Stimulated activated naive CD8-positive, alpha-beta T cell treated with anti-CD3 and anti-CD28 coated beads, Interleukin-15, Interleukin-2, amounts not matched to agents 100 ng/mL and 50 ng/mL, for 24 hours (primary cell): ENCODE results near the gene PLGRKT.
"Not testable (repeated sequence)": the region's sequence is repeated elsewhere in the genome, so short reads cannot be mapped to it uniquely, and the experiment has no call there.

Experiments
- H3K27ac Mint-ChIP-seq: one replicate; pipeline ENCODE4 v1.8.0; 2021; ENCODE audit warnings: mild to moderate bottlenecking, mixed read lengths
- H3K27me3 Mint-ChIP-seq: one replicate; pipeline ENCODE4 v1.8.0; 2021; ENCODE audit warnings: mixed read lengths
- H3K36me3 Mint-ChIP-seq: one replicate; pipeline ENCODE4 v1.8.0; 2021; ENCODE audit warnings: low read depth, mixed read lengths
- H3K4me1 Mint-ChIP-seq: one replicate; pipeline ENCODE4 v1.8.0; 2021; ENCODE audit warnings: low read depth, mixed read lengths
- H3K4me3 Mint-ChIP-seq: one replicate; pipeline ENCODE4 v1.8.0; 2021; ENCODE audit warnings: mild to moderate bottlenecking, mixed read lengths
- H3K9me3 Mint-ChIP-seq: one replicate; pipeline ENCODE4 v1.8.0; 2021; ENCODE audit warnings: mixed read lengths

PLGRKT gene

GRCh38 chr9:5354184-5354583, 83.5 kb downstream of the PLGRKT start:
- H3K27me3 Mint-ChIP-seq = no peaks in the 10 kb centered on the region
- no peak overlapping the region for H3K27ac Mint-ChIP-seq
- peaks cover 24% of the 10 kb centered on the region for H3K4me1 Mint-ChIP-seq
- no peak overlapping the region for H3K4me3 Mint-ChIP-seq
- H3K36me3 Mint-ChIP-seq = peaks cover 22% of the 10 kb centered on the region
- H3K9me3 Mint-ChIP-seq = peaks cover 9% of the 10 kb centered on the region

GRCh38 chr9:5352637-5353248, 85.0 kb downstream of the PLGRKT start:
- Mint-ChIP-seq H3K4me3 (no peak overlapping the region), H3K36me3 (peaks cover 14% of the 10 kb centered on the region), H3K27ac (no peak overlapping the region), H3K9me3 (peaks cover 6% of the 10 kb centered on the region), H3K27me3 (no peaks in the 10 kb centered on the region), H3K4me1 (peaks cover 24% of the 10 kb centered on the region)

GRCh38 chr9:5338992-5339981, 98.4 kb downstream of the PLGRKT start, which contains the start of gene RLN1:
TSS of gene RLN1 (minus strand) at chr9:5339876. CDS start at chr9:5339746, 130 bp downstream.
- peak within 1 kb of the TSS; percentile 67 for H3K27ac Mint-ChIP-seq
- not testable (repeated sequence) for H3K9me3 Mint-ChIP-seq, H3K27me3 Mint-ChIP-seq, H3K36me3 Mint-ChIP-seq
- H3K4me3 Mint-ChIP-seq = peak within 1 kb of the TSS; percentile 73
- peaks cover 27% of the 10 kb centered on the region for H3K4me1 Mint-ChIP-seq

GRCh38 chr9:5336688-5337087, 101.0 kb downstream of the PLGRKT start:
- Mint-ChIP-seq H3K36me3 (peaks cover 7% of the 10 kb centered on the region), H3K4me3 (peak overlapping the region; percentile 58), H3K27me3 (no peaks in the 10 kb centered on the region), H3K4me1 (peaks cover 30% of the 10 kb centered on the region), H3K27ac (peak overlapping the region; percentile 31), H3K9me3 (no peaks in the 10 kb centered on the region)

- H3K27ac Mint-ChIP-seq, H3K27me3 Mint-ChIP-seq, H3K4me3 Mint-ChIP-seq, H3K9me3 Mint-ChIP-seq: not testable (repeated sequence)
- Mint-ChIP-seq H3K4me1 (peaks cover 14% of the 10 kb centered on the region), H3K36me3 (peaks cover 27% of the 10 kb centered on the region)
These were observed 106.4 kb downstream of the PLGRKT start for GRCh38 chr9:5331276-5331675.

GRCh38 chr9:5326893-5327548, 110.7 kb downstream of the PLGRKT start:
- H3K9me3 Mint-ChIP-seq = no peaks in the 10 kb centered on the region
- H3K27me3 Mint-ChIP-seq = no peaks in the 10 kb centered on the region
- peaks cover 4% of the 10 kb centered on the region for H3K4me1 Mint-ChIP-seq
- no peak overlapping the region for H3K4me3 Mint-ChIP-seq
- peaks cover 20% of the 10 kb centered on the region for H3K36me3 Mint-ChIP-seq
- no peak overlapping the region for H3K27ac Mint-ChIP-seq

- Mint-ChIP-seq H3K27ac (no peak overlapping the region), H3K36me3 (peaks cover 20% of the 10 kb centered on the region), H3K4me1 (peaks cover 7% of the 10 kb centered on the region), H3K9me3 (no peaks in the 10 kb centered on the region), H3K27me3 (no peaks in the 10 kb centered on the region), H3K4me3 (no peak overlapping the region)
These were observed 111.5 kb downstream of the PLGRKT start for GRCh38 chr9:5326187-5326586.

- H3K9me3 Mint-ChIP-seq, H3K27me3 Mint-ChIP-seq, H3K36me3 Mint-ChIP-seq, H3K4me3 Mint-ChIP-seq, H3K27ac Mint-ChIP-seq, H3K4me1 Mint-ChIP-seq: not testable (repeated sequence)
These were observed 116.1 kb downstream of the PLGRKT start for GRCh38 chr9:5321601-5322000.

- H3K27ac Mint-ChIP-seq = no peak overlapping the region
- no peak overlapping the region for H3K4me3 Mint-ChIP-seq
These were observed 116.7 kb downstream of the PLGRKT start for GRCh38 chr9:5321058-5321457.

GRCh38 chr9:5316406-5316805, 121.3 kb downstream of the PLGRKT start:
- not testable (repeated sequence) for H3K27ac Mint-ChIP-seq
- peaks cover 21% of the 10 kb centered on the region for H3K36me3 Mint-ChIP-seq
- H3K9me3 Mint-ChIP-seq = peaks cover 13% of the 10 kb centered on the region

More at GRCh38 chr9:5321058-5321457, 116.7 kb downstream of the PLGRKT start:
- H3K9me3 Mint-ChIP-seq = no peaks in the 10 kb centered on the region
- peaks cover 4% of the 10 kb centered on the region for H3K4me1 Mint-ChIP-seq
- peaks cover 10% of the 10 kb centered on the region for H3K36me3 Mint-ChIP-seq
- no peaks in the 10 kb centered on the region for H3K27me3 Mint-ChIP-seq

GRCh38 chr9:5315187-5315923, 122.4 kb downstream of the PLGRKT start:
- Mint-ChIP-seq H3K36me3 (peaks cover 21% of the 10 kb centered on the region), H3K27me3 (no peaks in the 10 kb centered on the region), H3K27ac (no peak overlapping the region), H3K9me3 (peaks cover 13% of the 10 kb centered on the region), H3K4me3 (no peak overlapping the region), H3K4me1 (no peaks in the 10 kb centered on the region)

More at GRCh38 chr9:5316406-5316805, 121.3 kb downstream of the PLGRKT start:
- H3K4me1 Mint-ChIP-seq, H3K4me3 Mint-ChIP-seq, H3K27me3 Mint-ChIP-seq: not testable (repeated sequence)

- Mint-ChIP-seq H3K36me3 (peaks cover 11% of the 10 kb centered on the region), H3K4me1 (no peaks in the 10 kb centered on the region), H3K9me3 (peaks cover 13% of the 10 kb centered on the region), H3K27ac (no peak overlapping the region), H3K27me3 (no peaks in the 10 kb centered on the region), H3K4me3 (no peak overlapping the region)
These were observed 126.9 kb downstream of the PLGRKT start for GRCh38 chr9:5310851-5311250.
